Stimulated activated naive CD8-positive, alpha-beta T cell treated with anti-CD3 and anti-CD28 coated beads, Interleukin-15, Interleukin-2, amounts not matched to agents 100 ng/mL and 50 ng/mL, for 24 hours (primary cell): Measurements from ENCODE around the gene NOS1.

Source experiments
- H3K27ac Mint-ChIP-seq: one replicate; pipeline ENCODE4 v1.8.0; 2021; ENCODE audit warnings: mild to moderate bottlenecking, mixed read lengths
- H3K27me3 Mint-ChIP-seq: one replicate; pipeline ENCODE4 v1.8.0; 2021; ENCODE audit warnings: mixed read lengths
- H3K36me3 Mint-ChIP-seq: one replicate; pipeline ENCODE4 v1.8.0; 2021; ENCODE audit warnings: low read depth, mixed read lengths
- H3K4me1 Mint-ChIP-seq: one replicate; pipeline ENCODE4 v1.8.0; 2021; ENCODE audit warnings: low read depth, mixed read lengths
- H3K4me3 Mint-ChIP-seq: one replicate; pipeline ENCODE4 v1.8.0; 2021; ENCODE audit warnings: mild to moderate bottlenecking, mixed read lengths
- H3K9me3 Mint-ChIP-seq: one replicate; pipeline ENCODE4 v1.8.0; 2021; ENCODE audit warnings: mixed read lengths

NOS1 gene

GRCh38 chr12:117329756-117330155 is 31.7 kb downstream of the NOS1 start:
- peaks cover 21% of the 10 kb centered on the region for H3K27me3 Mint-ChIP-seq
- H3K4me3 Mint-ChIP-seq: no peak overlapping the region
- H3K9me3 Mint-ChIP-seq: no peaks in the 10 kb centered on the region
- H3K36me3 Mint-ChIP-seq: no peaks in the 10 kb centered on the region
- no peak overlapping the region for H3K27ac Mint-ChIP-seq
- H3K4me1 Mint-ChIP-seq: no peaks in the 10 kb centered on the region

GRCh38 chr12:117328556-117329100 is 32.8 kb downstream of the NOS1 start:
- H3K4me3 Mint-ChIP-seq: no peak overlapping the region
- no peak overlapping the region for H3K27ac Mint-ChIP-seq
- H3K27me3 Mint-ChIP-seq: peaks cover 15% of the 10 kb centered on the region
- no peaks in the 10 kb centered on the region for H3K36me3 Mint-ChIP-seq
- no peaks in the 10 kb centered on the region for H3K4me1 Mint-ChIP-seq
- H3K9me3 Mint-ChIP-seq: no peaks in the 10 kb centered on the region

GRCh38 chr12:117322428-117322827 is 39.0 kb downstream of the NOS1 start:
- H3K36me3 Mint-ChIP-seq: no peaks in the 10 kb centered on the region
- H3K4me3 Mint-ChIP-seq: no peak overlapping the region
- peaks cover 6% of the 10 kb centered on the region for H3K27me3 Mint-ChIP-seq
- H3K9me3 Mint-ChIP-seq: no peaks in the 10 kb centered on the region
- H3K4me1 Mint-ChIP-seq: no peaks in the 10 kb centered on the region
- no peak overlapping the region for H3K27ac Mint-ChIP-seq

GRCh38 chr12:117321572-117321971 is 39.9 kb downstream of the NOS1 start:
- H3K4me3 Mint-ChIP-seq: no peak overlapping the region
- peaks cover 3% of the 10 kb centered on the region for H3K27me3 Mint-ChIP-seq
- peaks cover under 1% of the 10 kb centered on the region for H3K9me3 Mint-ChIP-seq

GRCh38 chr12:117318591-117318990 is 42.8 kb downstream of the NOS1 start:
- Mint-ChIP-seq H3K9me3 (peaks cover 5% of the 10 kb centered on the region), H3K27ac (no peak overlapping the region), H3K27me3 (peaks cover 3% of the 10 kb centered on the region), H3K4me1 (no peaks in the 10 kb centered on the region), H3K4me3 (no peak overlapping the region), H3K36me3 (no peaks in the 10 kb centered on the region)

More at GRCh38 chr12:117321572-117321971, 39.9 kb downstream of the NOS1 start:
- Mint-ChIP-seq H3K27ac (no peak overlapping the region), H3K36me3 (no peaks in the 10 kb centered on the region), H3K4me1 (no peaks in the 10 kb centered on the region)

- peaks cover 5% of the 10 kb centered on the region for H3K9me3 Mint-ChIP-seq
- H3K27ac Mint-ChIP-seq: no peak overlapping the region
- peaks cover 3% of the 10 kb centered on the region for H3K27me3 Mint-ChIP-seq
- no peak overlapping the region for H3K4me3 Mint-ChIP-seq
- H3K36me3 Mint-ChIP-seq: no peaks in the 10 kb centered on the region
- H3K4me1 Mint-ChIP-seq: no peaks in the 10 kb centered on the region
Observed at GRCh38 chr12:117316336-117316735, 45.1 kb downstream of the NOS1 start.

- H3K27me3 Mint-ChIP-seq: peaks cover 3% of the 10 kb centered on the region
- no peaks in the 10 kb centered on the region for H3K36me3 Mint-ChIP-seq
- no peak overlapping the region for H3K4me3 Mint-ChIP-seq
- peaks cover 5% of the 10 kb centered on the region for H3K9me3 Mint-ChIP-seq
- H3K4me1 Mint-ChIP-seq: no peaks in the 10 kb centered on the region
- H3K27ac Mint-ChIP-seq: no peak overlapping the region
Observed at GRCh38 chr12:117313926-117314325, 47.5 kb downstream of the NOS1 start.

- no peak overlapping the region for H3K4me3 Mint-ChIP-seq
- no peak overlapping the region for H3K27ac Mint-ChIP-seq
- no peaks in the 10 kb centered on the region for H3K4me1 Mint-ChIP-seq
- no peaks in the 10 kb centered on the region for H3K36me3 Mint-ChIP-seq
- peaks cover 5% of the 10 kb centered on the region for H3K9me3 Mint-ChIP-seq
- H3K27me3 Mint-ChIP-seq: peaks cover 3% of the 10 kb centered on the region
Observed at GRCh38 chr12:117312770-117313169, 48.7 kb downstream of the NOS1 start.

- Mint-ChIP-seq H3K4me3 (no peak overlapping the region), H3K4me1 (no peaks in the 10 kb centered on the region), H3K27ac (no peak overlapping the region), H3K36me3 (no peaks in the 10 kb centered on the region), H3K9me3 (no peaks in the 10 kb centered on the region), H3K27me3 (no peaks in the 10 kb centered on the region)
Observed at GRCh38 chr12:117309276-117309925, 52.0 kb downstream of the NOS1 start.

GRCh38 chr12:117300174-117300573 is 61.3 kb downstream of the NOS1 start:
- Mint-ChIP-seq H3K36me3 (no peaks in the 10 kb centered on the region), H3K27me3 (peaks cover 4% of the 10 kb centered on the region), H3K4me1 (no peaks in the 10 kb centered on the region), H3K4me3 (no peak overlapping the region), H3K27ac (no peak overlapping the region), H3K9me3 (no peaks in the 10 kb centered on the region)

- Mint-ChIP-seq H3K27ac (no peak overlapping the region), H3K9me3 (no peaks in the 10 kb centered on the region), H3K27me3 (peaks cover 9% of the 10 kb centered on the region), H3K36me3 (no peaks in the 10 kb centered on the region), H3K4me1 (no peaks in the 10 kb centered on the region), H3K4me3 (no peak overlapping the region)
Observed at GRCh38 chr12:117298648-117299225, 62.7 kb downstream of the NOS1 start.

- no peaks in the 10 kb centered on the region for H3K9me3 Mint-ChIP-seq
- peaks cover 9% of the 10 kb centered on the region for H3K27me3 Mint-ChIP-seq
- no peaks in the 10 kb centered on the region for H3K4me1 Mint-ChIP-seq
- no peak overlapping the region for H3K4me3 Mint-ChIP-seq
- no peak overlapping the region for H3K27ac Mint-ChIP-seq
- no peaks in the 10 kb centered on the region for H3K36me3 Mint-ChIP-seq
Observed at GRCh38 chr12:117298191-117298590, 63.2 kb downstream of the NOS1 start.

GRCh38 chr12:117294189-117294603 is 67.2 kb downstream of the NOS1 start:
- H3K4me1 Mint-ChIP-seq: no peaks in the 10 kb centered on the region
- H3K36me3 Mint-ChIP-seq: no peaks in the 10 kb centered on the region
- H3K4me3 Mint-ChIP-seq: no peak overlapping the region
- peaks cover 16% of the 10 kb centered on the region for H3K27me3 Mint-ChIP-seq
- H3K9me3 Mint-ChIP-seq: peaks cover 4% of the 10 kb centered on the region
- H3K27ac Mint-ChIP-seq: no peak overlapping the region

- Mint-ChIP-seq H3K4me3 (no peak overlapping the region), H3K27ac (no peak overlapping the region), H3K4me1 (no peaks in the 10 kb centered on the region), H3K36me3 (no peaks in the 10 kb centered on the region), H3K9me3 (peaks cover 4% of the 10 kb centered on the region), H3K27me3 (peaks cover 16% of the 10 kb centered on the region)
Observed at GRCh38 chr12:117293510-117293909, 67.9 kb downstream of the NOS1 start.

GRCh38 chr12:117292688-117293087 is 68.7 kb downstream of the NOS1 start:
- no peak overlapping the region for H3K4me3 Mint-ChIP-seq

GRCh38 chr12:117284140-117284539 is 77.3 kb downstream of the NOS1 start:
- H3K4me3 Mint-ChIP-seq: no peak overlapping the region
- no peaks in the 10 kb centered on the region for H3K4me1 Mint-ChIP-seq
- no peaks in the 10 kb centered on the region for H3K36me3 Mint-ChIP-seq
- peaks cover 3% of the 10 kb centered on the region for H3K27me3 Mint-ChIP-seq
- H3K27ac Mint-ChIP-seq: no peak overlapping the region
- peaks cover 5% of the 10 kb centered on the region for H3K9me3 Mint-ChIP-seq

More at GRCh38 chr12:117292688-117293087, 68.7 kb downstream of the NOS1 start:
- no peaks in the 10 kb centered on the region for H3K4me1 Mint-ChIP-seq
- no peaks in the 10 kb centered on the region for H3K36me3 Mint-ChIP-seq
- H3K27ac Mint-ChIP-seq: no peak overlapping the region
- peaks cover 4% of the 10 kb centered on the region for H3K9me3 Mint-ChIP-seq
- peaks cover 16% of the 10 kb centered on the region for H3K27me3 Mint-ChIP-seq
